Effector memory CD4-positive, alpha-beta T cell (primary cell): ENCODE results near the gene VWA3B.

Experiments
- DNase-seq, 3 donors: peaks; one replicate each; pipeline ENCODE4 v3.0.0-alpha.2; 2020
- H3K27ac ChIP-seq: 2 replicates; pipeline ENCODE4 v1.7.0; 2013; ENCODE audit warnings: mild to moderate bottlenecking, low read length, moderate library complexity; ENCODE audit not compliant: insufficient read depth, poor library complexity, severe bottlenecking
- H3K27me3 ChIP-seq: replicated peaks from 2 replicates; pipeline ENCODE4 v1.7.0; 2013; ENCODE audit warnings: mild to moderate bottlenecking, low read length; ENCODE audit not compliant: insufficient read depth, control insufficient read depth, poor library complexity, severe bottlenecking
- H3K36me3 ChIP-seq: 2 replicates; pipeline ENCODE4 v1.7.0; 2013; ENCODE audit warnings: mild to moderate bottlenecking, low read length, moderate library complexity; ENCODE audit not compliant: control insufficient read depth, insufficient read depth
- H3K4me1 ChIP-seq: 2 replicates; pipeline ENCODE4 v1.7.0; 2013; ENCODE audit warnings: low read length, mild to moderate bottlenecking; ENCODE audit not compliant: control insufficient read depth, insufficient read depth, poor library complexity, severe bottlenecking
- H3K4me3 ChIP-seq: 2 replicates; pipeline ENCODE4 v1.7.0; 2013; ENCODE audit warnings: low read length, low read depth, mild to moderate bottlenecking; ENCODE audit not compliant: insufficient read depth, poor library complexity, severe bottlenecking
- H3K9me3 ChIP-seq: 2 replicates; pipeline ENCODE4 v1.7.0; 2013; ENCODE audit warnings: mild to moderate bottlenecking, low read length, moderate library complexity; ENCODE audit not compliant: control insufficient read depth

The VWA3B gene

DNA sequence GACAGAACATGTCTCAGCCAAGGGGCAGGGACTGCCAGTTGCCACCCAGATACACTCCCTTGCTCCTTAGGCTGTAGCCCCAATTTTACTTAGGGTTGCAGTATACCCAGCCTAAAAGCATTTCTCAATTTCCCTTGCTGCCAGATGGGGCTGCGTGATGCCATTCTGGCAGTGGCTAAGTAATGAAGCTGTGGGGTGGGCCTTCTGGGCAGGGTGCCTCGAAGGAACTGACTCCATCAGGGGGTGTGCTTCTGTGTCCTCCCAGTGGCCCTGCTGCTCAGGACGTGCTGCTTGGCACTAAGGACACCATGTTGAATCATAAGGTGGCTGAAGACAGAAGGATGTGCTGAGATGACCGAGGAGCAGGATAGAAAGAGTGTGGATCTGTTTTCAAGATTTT lies 74.2 kb downstream of the VWA3B start:
- DNase-seq: no peak
- no peaks in the 10 kb centered on the region for H3K36me3 ChIP-seq
- H3K27ac ChIP-seq: no peak overlapping the region
- no peak overlapping the region for H3K4me3 ChIP-seq
- no peaks in the 10 kb centered on the region for H3K27me3 ChIP-seq
- H3K9me3 ChIP-seq: no peaks in the 10 kb centered on the region
- H3K4me1 ChIP-seq: no peaks in the 10 kb centered on the region

- no peak overlapping the region for H3K4me3 ChIP-seq
- DNase-seq: no peak
- H3K27ac ChIP-seq: no peak overlapping the region
- no peaks in the 10 kb centered on the region for H3K27me3 ChIP-seq
- no peaks in the 10 kb centered on the region for H3K36me3 ChIP-seq
- H3K4me1 ChIP-seq: no peaks in the 10 kb centered on the region
- H3K9me3 ChIP-seq: no peaks in the 10 kb centered on the region
Observed at GRCh38 chr2:98164256-98164655, 77.3 kb downstream of the VWA3B start.

DNA sequence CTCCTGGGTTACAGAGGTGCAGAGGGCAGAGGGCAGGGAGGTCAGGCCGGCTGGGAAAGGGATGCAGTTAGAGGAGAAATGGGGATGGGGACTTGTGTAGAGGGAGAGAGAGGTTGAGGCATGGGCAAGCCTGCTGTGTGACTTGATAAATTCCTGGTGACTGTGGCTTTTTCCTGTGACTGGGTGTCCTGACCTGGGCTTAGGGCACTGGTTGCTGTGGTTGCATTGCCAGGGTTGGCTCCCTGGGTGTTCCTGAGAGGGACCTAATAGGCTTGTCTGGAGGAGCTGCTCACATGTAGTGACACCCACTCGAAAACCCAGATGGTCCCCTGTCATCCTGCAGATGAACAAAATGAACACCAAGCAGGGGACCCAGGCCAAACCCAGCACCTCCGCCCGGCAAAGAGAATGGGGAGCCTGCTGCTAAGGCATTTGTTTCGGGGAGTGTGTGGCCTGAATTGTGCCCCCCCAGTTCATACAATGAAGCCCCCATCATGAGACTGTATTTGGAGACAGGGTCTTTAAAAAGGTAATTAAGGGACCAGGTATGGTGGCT lies 78.6 kb downstream of the VWA3B start:
- H3K9me3 ChIP-seq: no peaks in the 10 kb centered on the region
- H3K4me3 ChIP-seq: no peak overlapping the region
- H3K4me1 ChIP-seq: no peaks in the 10 kb centered on the region
- no peaks in the 10 kb centered on the region for H3K36me3 ChIP-seq
- H3K27me3 ChIP-seq: no peaks in the 10 kb centered on the region
- H3K27ac ChIP-seq: no peak overlapping the region
- no peak for DNase-seq

DNA sequence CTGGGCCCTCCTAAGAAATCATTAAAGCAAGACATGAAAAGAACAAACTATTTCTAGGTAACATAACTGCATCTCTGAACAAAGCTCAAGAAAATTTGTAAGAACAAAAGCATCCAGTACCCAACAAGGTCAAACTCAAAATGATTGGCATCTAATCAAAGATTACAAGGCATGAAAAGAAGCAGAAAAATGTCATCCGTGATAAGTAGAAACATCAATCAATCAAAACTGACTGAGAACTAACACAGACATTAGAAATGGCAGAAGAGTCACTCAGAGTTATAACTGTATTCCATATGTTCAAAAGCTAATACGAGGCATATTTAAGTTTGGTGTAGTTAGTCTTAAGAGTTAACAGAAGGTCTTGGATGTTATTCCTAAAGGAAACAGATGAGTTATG lies 80.9 kb downstream of the VWA3B start:
- Histone ChIP-seq H3K36me3 (no peaks in the 10 kb centered on the region), H3K4me1 (no peaks in the 10 kb centered on the region), H3K27ac (no peak overlapping the region), H3K4me3 (no peak overlapping the region), H3K27me3 (no peaks in the 10 kb centered on the region), H3K9me3 (no peaks in the 10 kb centered on the region)
- no peak for DNase-seq

- Histone ChIP-seq H3K9me3 (no peaks in the 10 kb centered on the region), H3K27me3 (no peaks in the 10 kb centered on the region), H3K36me3 (no peaks in the 10 kb centered on the region), H3K4me3 (no peak overlapping the region), H3K4me1 (no peaks in the 10 kb centered on the region), H3K27ac (no peak overlapping the region)
- DNase-seq: no peak
Observed at GRCh38 chr2:98170076-98170475, 83.1 kb downstream of the VWA3B start.

DNA sequence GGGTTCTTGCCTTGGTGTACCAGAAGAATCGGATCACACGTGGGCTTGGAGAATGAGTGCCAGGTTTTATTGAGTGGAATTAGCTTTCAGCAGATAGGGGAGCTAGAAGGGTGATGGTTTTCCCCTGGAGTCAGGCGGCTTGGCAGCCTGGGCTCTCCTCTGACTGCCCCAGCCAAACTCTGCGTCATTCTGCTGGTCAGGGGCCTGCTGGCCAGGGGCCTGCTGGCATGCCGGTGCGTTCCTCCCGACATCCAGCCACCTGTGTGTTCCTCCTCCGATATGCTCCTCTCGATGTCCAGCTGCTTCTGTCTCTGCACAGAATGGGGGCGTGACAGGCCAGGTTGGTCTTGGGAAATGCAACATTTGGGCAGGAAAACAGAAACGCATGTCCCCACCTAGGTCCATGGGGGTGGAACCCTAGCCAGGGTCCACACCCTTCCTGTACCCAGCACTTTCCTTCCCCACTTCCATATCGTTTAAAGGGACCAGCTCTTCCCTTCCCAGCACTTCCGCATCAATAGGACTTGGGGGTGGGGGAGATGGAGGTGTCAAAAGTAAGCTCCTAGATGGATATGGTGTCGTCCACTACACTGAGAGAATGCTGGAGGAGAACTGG lies 85.3 kb downstream of the VWA3B start:
- H3K4me1 ChIP-seq: no peaks in the 10 kb centered on the region
- H3K4me3 ChIP-seq: no peak overlapping the region
- DNase-seq: no peak
- no peaks in the 10 kb centered on the region for H3K27me3 ChIP-seq
- no peaks in the 10 kb centered on the region for H3K9me3 ChIP-seq
- H3K36me3 ChIP-seq: no peaks in the 10 kb centered on the region
- no peak overlapping the region for H3K27ac ChIP-seq

DNA sequence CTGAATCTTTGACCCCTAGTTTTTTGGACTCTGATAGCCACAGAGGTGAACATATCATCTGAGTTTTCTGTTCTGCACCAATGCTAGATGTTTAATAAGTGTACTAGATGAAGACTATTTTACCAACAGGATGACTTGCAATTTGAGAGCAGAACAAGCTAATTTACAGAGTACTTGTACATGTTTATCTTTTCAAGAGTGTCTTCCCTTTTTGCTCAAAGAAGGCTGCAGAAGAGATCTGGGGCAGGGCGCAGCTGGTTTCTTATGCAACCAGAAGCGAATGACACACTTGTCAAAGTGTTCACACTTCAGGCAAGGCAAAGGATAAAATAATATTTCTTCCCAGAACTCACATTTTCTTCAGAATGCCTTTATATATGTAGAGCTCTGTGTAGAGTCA lies 86.0 kb downstream of the VWA3B start:
- Histone ChIP-seq H3K4me1 (no peaks in the 10 kb centered on the region), H3K4me3 (no peak overlapping the region), H3K27ac (no peak overlapping the region), H3K27me3 (no peaks in the 10 kb centered on the region), H3K36me3 (no peaks in the 10 kb centered on the region), H3K9me3 (no peaks in the 10 kb centered on the region)
- no peak for DNase-seq

DNA sequence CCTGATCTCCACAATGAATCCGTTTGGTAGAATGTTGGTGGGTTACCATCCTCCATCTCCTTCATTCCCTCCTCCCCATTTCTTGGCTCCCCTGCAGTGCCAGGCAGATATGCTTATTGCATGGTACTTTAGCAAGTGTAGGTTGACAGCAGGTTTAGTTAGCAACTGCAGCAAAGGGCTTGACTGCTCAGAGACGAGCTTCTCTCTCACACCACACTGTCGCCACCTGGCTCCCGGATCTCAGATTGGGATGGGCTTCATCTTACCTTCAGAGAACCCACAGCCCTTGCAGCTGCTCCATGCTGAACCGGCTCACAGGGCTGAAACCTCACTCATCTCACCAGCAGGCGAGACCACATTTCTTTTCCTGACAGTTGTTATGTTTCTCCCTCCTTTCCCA lies 88.8 kb downstream of the VWA3B start:
- Histone ChIP-seq H3K9me3 (no peaks in the 10 kb centered on the region), H3K36me3 (no peaks in the 10 kb centered on the region), H3K27me3 (no peaks in the 10 kb centered on the region), H3K4me1 (no peaks in the 10 kb centered on the region), H3K27ac (no peak overlapping the region), H3K4me3 (no peak overlapping the region)
- no peak for DNase-seq

- Histone ChIP-seq H3K9me3 (no peaks in the 10 kb centered on the region), H3K4me1 (no peaks in the 10 kb centered on the region), H3K4me3 (no peak overlapping the region), H3K27me3 (no peaks in the 10 kb centered on the region), H3K27ac (no peak overlapping the region), H3K36me3 (no peaks in the 10 kb centered on the region)
- no peak for DNase-seq
Observed at GRCh38 chr2:98177286-98177685, 90.3 kb downstream of the VWA3B start.

- Histone ChIP-seq H3K36me3 (no peaks in the 10 kb centered on the region), H3K4me1 (no peaks in the 10 kb centered on the region), H3K27me3 (no peaks in the 10 kb centered on the region), H3K9me3 (no peaks in the 10 kb centered on the region), H3K27ac (no peak overlapping the region), H3K4me3 (no peak overlapping the region)
- DNase-seq: no peak
Observed at GRCh38 chr2:98177986-98178385, 91.0 kb downstream of the VWA3B start.
